Heart left ventricle (tissue), 13 donors: ENCODE measurements around the gene CASP4.

Experiments used
- CTCF ChIP-seq, 12 donors: fragments of 200-600 bp; sonication (generic) in 4 of 12; IDR thresholded peaks; one replicate each; pipeline versions ENCODE4 v1.5.0 to v1.8.0; 2018 to 2022; ENCODE audit warnings: antibody characterized with exemption in 12 of 12, mild to moderate bottlenecking in 5 of 12
- POLR2A ChIP-seq, 2 donors: fragments of 450-650 bp; IDR thresholded peaks; one replicate each; pipeline ENCODE4 v1.6.1; 2017; ENCODE audit warnings: antibody characterized with exemption in 2 of 2, mild to moderate bottlenecking in 2 of 2, moderate library complexity in 2 of 2
- donor health status: ischemic (EF 13 %, LVEDD 7.1; RV severe dilation, severe dysfunction).
- donor health status: DM: no; HTN: yes; CAD: no.
- donor health status: DM: no; HTN: no; CAD: no.
- donor health status: ischemic (EF 25% LVEDD 6.9; RV normal size, moderate dysfunction).
- donor health status: ischemic (EF 25% LVEDD 5.7; RV mildly dilated, moderate dysfunction).
- donor health status: ischemic (EF 35%, LVEDD 5.7; RV mildly dilated, moderate dysfunction).
- donor health status: nonischemic (EF 11% LVEDD 7.7; RV severe dilation, severe dysfunction).
- donor health status: DM: yes; HTN: yes; CAD: no.
- donor health status: PGD.
- donor health status: ischemic (EF 29% LVEDD 5.4; RV normal size, mild dysfunction).
- donor health status: nonischemic (EF 23%, LVEDD 6.1; RV moderate dilation, normal function).

DNA sequence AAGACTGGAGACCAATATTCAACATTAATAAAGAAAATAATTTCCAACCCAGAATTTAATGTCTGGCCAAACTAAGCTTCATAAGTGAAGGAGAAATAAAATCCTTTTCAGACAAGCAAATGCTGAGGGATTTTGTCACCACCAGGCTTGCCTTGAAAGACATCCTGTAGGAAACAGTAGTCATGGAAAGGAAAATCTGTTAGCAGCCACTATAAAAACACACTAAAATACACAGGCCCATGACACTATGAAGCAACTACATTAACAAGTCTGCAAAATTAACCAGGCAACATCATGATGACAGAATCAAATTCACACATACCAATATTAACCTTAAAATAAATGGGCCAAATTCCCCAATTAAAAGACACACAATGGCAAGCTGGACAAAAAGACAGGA lies 2.4 kb upstream of the CASP4 start:
- TF ChIP-seq CTCF (IDR thresholded peaks at IDR 0.05) (no peak), POLR2A (IDR thresholded peaks at IDR 0.05) (no peak)
